ENCODE data around the gene FADS1.

FADS1 gene

DNA sequence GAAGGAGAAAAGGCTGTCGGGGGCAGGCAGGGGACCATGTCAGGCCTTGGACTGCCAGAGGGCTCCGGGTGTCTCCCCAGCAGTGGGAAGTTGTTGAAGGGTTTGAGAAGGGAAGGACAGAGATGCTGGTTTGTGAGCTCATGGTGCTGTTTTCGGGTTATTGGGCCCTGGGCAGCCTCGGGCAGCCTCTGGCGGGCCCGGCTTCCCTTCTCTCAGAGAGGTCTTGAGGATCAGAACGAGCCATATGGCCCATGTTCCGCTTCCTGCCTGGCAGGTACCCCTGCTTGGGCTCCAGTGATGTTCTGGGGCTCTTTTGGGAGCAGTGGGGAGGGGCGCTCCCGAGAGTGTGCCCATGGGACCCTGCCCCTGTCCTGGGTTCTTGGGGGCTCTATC lies 54.6 kb downstream of the FADS1 start:
- H3K27me3 ChIP-seq = peaks cover 5% of the 10 kb centered on the region
- H3K9me3 ChIP-seq = no peaks in the 10 kb centered on the region
- H3K27ac ChIP-seq = no peak overlapping the region
- H3K36me3 ChIP-seq = no peaks in the 10 kb centered on the region
- H3K4me1 ChIP-seq (ENCODE audit: control insufficient read depth in 1 of 2, insufficient read depth in 1 of 2, low read depth in 1 of 2, low read length in 1 of 2) = no peaks in the 10 kb centered on the region
- no peak overlapping the region for H3K4me3 ChIP-seq (ENCODE audit: low read depth in 1 of 2, low read length in 1 of 2)
- TF ChIP-seq, protein P1, sequence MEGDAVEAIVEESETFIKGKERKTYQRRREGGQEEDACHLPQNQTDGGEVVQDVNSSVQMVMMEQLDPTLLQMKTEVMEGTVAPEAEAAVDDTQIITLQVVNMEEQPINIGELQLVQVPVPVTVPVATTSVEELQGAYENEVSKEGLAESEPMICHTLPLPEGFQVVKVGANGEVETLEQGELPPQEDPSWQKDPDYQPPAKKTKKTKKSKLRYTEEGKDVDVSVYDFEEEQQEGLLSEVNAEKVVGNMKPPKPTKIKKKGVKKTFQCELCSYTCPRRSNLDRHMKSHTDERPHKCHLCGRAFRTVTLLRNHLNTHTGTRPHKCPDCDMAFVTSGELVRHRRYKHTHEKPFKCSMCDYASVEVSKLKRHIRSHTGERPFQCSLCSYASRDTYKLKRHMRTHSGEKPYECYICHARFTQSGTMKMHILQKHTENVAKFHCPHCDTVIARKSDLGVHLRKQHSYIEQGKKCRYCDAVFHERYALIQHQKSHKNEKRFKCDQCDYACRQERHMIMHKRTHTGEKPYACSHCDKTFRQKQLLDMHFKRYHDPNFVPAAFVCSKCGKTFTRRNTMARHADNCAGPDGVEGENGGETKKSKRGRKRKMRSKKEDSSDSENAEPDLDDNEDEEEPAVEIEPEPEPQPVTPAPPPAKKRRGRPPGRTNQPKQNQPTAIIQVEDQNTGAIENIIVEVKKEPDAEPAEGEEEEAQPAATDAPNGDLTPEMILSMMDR (IDR thresholded peaks at IDR 0.05) = no peak

DNA sequence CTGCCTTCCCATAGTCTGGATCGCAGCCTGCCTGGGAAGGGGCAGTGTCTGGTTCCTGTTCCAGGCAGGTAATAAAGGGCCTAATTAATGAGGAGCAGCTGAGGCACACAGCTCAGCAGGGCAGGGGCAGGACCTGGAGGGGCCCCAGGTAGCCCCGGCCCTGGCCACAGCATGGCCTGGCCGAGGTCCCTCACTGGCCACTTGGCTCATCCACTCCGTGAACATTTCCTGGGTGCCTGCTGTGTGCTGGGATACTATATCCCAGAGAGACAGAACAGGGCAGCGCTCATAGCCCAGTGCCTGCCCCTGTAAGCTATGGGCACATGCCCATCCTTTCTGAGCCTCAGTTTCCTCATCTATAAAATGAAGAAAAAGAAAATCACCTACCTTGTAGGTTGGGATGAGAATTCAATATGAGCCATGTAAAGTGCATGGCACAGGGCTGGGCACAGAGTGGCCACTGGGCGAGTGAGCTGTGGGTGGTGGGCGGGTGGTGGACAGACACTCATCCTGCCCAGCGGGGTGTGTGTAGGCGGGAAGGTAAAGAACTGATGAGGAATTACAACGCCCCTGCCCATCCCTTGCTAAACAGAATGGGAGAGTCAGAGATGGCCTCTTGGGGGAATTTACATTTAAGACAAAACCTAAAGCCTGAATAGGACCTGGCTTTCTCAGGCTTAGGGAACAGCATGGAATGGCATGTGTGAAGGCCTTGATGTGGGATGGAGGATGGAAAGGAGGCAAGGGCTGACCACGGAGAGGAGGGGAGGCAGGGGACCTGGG lies 55.2 kb downstream of the FADS1 start:
- Histone ChIP-seq H3K27me3 (peaks cover 5% of the 10 kb centered on the region), H3K4me1 (ENCODE audit: control insufficient read depth in 1 of 2, insufficient read depth in 1 of 2, low read depth in 1 of 2, low read length in 1 of 2) (no peaks in the 10 kb centered on the region), H3K4me3 (ENCODE audit: low read depth in 1 of 2, low read length in 1 of 2) (no peak overlapping the region), H3K9me3 (no peaks in the 10 kb centered on the region), H3K27ac (no peak overlapping the region), H3K36me3 (no peaks in the 10 kb centered on the region)
- TF ChIP-seq, protein P1 (IDR thresholded peaks at IDR 0.05) = no peak

DNA sequence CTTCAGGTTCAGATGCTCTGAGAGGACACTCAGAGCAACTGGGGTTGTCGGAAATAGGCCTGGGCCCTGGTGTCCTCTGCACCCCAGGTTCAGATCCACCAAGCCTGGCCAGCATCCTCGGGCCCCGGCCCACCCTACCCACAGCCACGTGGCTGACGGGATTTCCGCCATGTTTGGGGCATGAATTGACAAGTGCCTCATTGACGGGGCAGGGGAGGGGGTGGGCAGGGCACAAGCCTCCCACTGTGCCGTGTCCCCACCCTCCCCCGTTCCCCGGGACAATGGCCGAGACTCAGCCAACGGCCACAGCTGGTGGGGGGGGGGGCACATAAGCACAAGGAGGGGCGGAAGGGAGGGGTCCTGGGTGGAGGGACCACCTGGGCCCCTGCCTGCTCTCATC lies 55.9 kb downstream of the FADS1 start:
- no peaks in the 10 kb centered on the region for H3K36me3 ChIP-seq
- H3K4me3 ChIP-seq (ENCODE audit: low read depth in 1 of 2, low read length in 1 of 2) = no peak overlapping the region
- no peaks in the 10 kb centered on the region for H3K9me3 ChIP-seq
- no peaks in the 10 kb centered on the region for H3K4me1 ChIP-seq (ENCODE audit: control insufficient read depth in 1 of 2, insufficient read depth in 1 of 2, low read depth in 1 of 2, low read length in 1 of 2)
- no peak overlapping the region for H3K27ac ChIP-seq
- TF ChIP-seq, protein P1 (IDR thresholded peaks at IDR 0.05) = no peak
- peaks cover 5% of the 10 kb centered on the region for H3K27me3 ChIP-seq

DNA sequence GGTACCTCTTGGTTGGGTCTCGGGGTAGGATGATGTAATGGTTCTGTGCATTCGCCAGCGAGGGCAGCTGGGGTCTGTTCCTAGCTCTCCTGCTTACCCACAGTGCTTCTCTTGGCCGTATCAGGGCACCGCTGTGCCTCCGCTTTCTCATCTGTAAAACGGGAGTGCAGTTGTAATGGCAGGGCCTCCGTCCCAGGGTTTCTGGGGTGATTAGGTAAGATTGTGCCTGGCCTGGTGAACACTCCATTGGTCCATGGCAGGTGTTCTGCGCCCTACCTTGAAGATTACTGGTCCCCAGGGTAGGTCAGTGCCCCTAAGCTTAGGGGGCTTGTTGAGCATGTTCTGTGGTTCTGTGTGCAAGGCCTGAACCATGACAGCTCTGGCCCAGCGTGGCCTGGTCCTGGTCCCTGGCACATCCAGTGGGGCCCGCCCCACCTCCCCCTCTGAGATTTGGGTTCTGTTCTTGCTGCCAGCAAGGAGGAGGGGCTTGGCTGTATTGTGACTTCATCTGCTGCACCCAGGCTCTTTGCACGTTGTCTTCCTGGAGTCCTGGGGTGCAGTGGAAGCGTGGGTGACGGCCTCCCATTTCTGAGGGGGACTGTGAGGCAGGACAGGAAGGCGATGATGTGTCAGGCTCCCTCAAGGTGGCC lies 59.5 kb downstream of the FADS1 start:
- Histone ChIP-seq H3K27me3 (peaks cover 25% of the 10 kb centered on the region), H3K4me3 (ENCODE audit: low read depth in 1 of 2, low read length in 1 of 2) (no peak overlapping the region), H3K9me3 (no peaks in the 10 kb centered on the region), H3K27ac (no peak overlapping the region), H3K4me1 (ENCODE audit: control insufficient read depth in 1 of 2, insufficient read depth in 1 of 2, low read depth in 1 of 2, low read length in 1 of 2) (no peaks in the 10 kb centered on the region), H3K36me3 (no peaks in the 10 kb centered on the region)
- TF ChIP-seq, protein P1 (IDR thresholded peaks at IDR 0.05) = no peak

DNA sequence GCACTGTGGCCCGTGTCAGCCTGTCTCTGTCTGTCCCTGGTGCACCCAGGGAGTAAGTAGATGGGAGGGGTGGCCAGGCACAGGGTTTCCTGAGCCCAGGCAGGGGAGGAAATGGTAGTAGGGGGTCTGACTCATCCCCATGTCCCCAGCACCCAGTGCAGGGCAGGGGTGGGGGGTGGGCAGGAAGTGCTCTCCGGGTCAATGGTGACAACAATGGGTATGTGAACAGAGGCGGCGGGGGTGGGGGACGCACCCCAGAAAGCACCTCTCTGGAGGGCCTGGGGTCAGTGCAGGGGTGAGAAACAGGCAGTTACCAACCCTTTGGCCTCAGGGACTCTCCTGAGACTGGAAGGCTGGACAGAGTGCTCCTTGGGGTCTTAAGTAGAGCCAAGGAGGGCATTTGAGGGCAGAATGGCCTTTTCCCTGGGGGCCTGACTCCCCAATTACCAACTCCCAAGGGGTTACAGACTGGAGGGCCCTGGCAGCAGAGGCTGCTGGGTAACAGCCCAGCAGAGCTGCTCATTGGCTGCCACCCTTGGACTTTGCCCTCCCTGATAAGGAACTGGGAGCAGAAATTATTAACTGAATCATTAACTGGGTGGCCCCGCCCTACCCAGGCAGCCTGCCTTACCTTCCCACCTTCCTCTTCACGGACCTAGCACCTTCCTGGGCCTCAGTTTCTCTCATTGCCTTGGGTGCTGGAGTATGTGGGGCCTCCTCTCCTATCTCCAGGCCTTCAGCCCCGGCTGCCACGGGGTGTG lies 60.2 kb downstream of the FADS1 start:
- Histone ChIP-seq H3K36me3 (no peaks in the 10 kb centered on the region), H3K9me3 (no peaks in the 10 kb centered on the region), H3K4me3 (ENCODE audit: low read depth in 1 of 2, low read length in 1 of 2) (no peak overlapping the region), H3K27me3 (peaks cover 32% of the 10 kb centered on the region), H3K27ac (no peak overlapping the region), H3K4me1 (ENCODE audit: control insufficient read depth in 1 of 2, insufficient read depth in 1 of 2, low read depth in 1 of 2, low read length in 1 of 2) (peaks cover 0 to 4% of the 10 kb centered on the region in 2 experiments)
- TF ChIP-seq, protein P1 (IDR thresholded peaks at IDR 0.05) = no peak
